ENCODE data around the gene C1orf21.

The C1orf21 gene

GRCh38 chr1:184650177-184650866, 263.5 kb downstream of the C1orf21 start:
- no peaks in the 10 kb centered on the region for H3K36me3 Mint-ChIP-seq (ENCODE audit: low read depth)
- no peak overlapping the region for H3K4me3 Mint-ChIP-seq
- H3K9me3 Mint-ChIP-seq: no peaks in the 10 kb centered on the region
- H3K4me1 Mint-ChIP-seq (ENCODE audit: low read depth): no peaks in the 10 kb centered on the region
- H3K27ac Mint-ChIP-seq: no peak overlapping the region
- H3K27me3 Mint-ChIP-seq: peaks cover 29% of the 10 kb centered on the region

- Mint-ChIP-seq H3K4me3 (no peak overlapping the region), H3K36me3 (ENCODE audit: low read depth) (no peaks in the 10 kb centered on the region), H3K4me1 (ENCODE audit: low read depth) (no peaks in the 10 kb centered on the region), H3K9me3 (no peaks in the 10 kb centered on the region), H3K27me3 (peaks cover 17% of the 10 kb centered on the region), H3K27ac (no peak overlapping the region)
These were observed 268.4 kb downstream of the C1orf21 start for GRCh38 chr1:184655185-184655584.

GRCh38 chr1:184656221-184656620, 269.4 kb downstream of the C1orf21 start:
- no peaks in the 10 kb centered on the region for H3K36me3 Mint-ChIP-seq (ENCODE audit: low read depth)

GRCh38 chr1:184658055-184658454, 271.2 kb downstream of the C1orf21 start:
- Mint-ChIP-seq H3K27me3 (peaks cover under 1% of the 10 kb centered on the region), H3K4me1 (ENCODE audit: low read depth) (no peaks in the 10 kb centered on the region), H3K4me3 (no peak overlapping the region), H3K27ac (no peak overlapping the region), H3K36me3 (ENCODE audit: low read depth) (no peaks in the 10 kb centered on the region), H3K9me3 (no peaks in the 10 kb centered on the region)

More at GRCh38 chr1:184656221-184656620, 269.4 kb downstream of the C1orf21 start:
- Mint-ChIP-seq H3K9me3 (no peaks in the 10 kb centered on the region), H3K4me3 (no peak overlapping the region), H3K27me3 (peaks cover 13% of the 10 kb centered on the region), H3K4me1 (ENCODE audit: low read depth) (no peaks in the 10 kb centered on the region), H3K27ac (no peak overlapping the region)

- no peak overlapping the region for H3K4me3 Mint-ChIP-seq
- H3K36me3 Mint-ChIP-seq (ENCODE audit: low read depth): no peaks in the 10 kb centered on the region
- H3K9me3 Mint-ChIP-seq: no peaks in the 10 kb centered on the region
- no peak overlapping the region for H3K27ac Mint-ChIP-seq
- H3K4me1 Mint-ChIP-seq (ENCODE audit: low read depth): peaks cover 3% of the 10 kb centered on the region
- peaks cover 8% of the 10 kb centered on the region for H3K27me3 Mint-ChIP-seq
These were observed 273.8 kb downstream of the C1orf21 start for GRCh38 chr1:184660462-184661191.

GRCh38 chr1:184661801-184662200, 275.0 kb downstream of the C1orf21 start:
- peaks cover 10% of the 10 kb centered on the region for H3K27me3 Mint-ChIP-seq
- H3K4me3 Mint-ChIP-seq: no peak overlapping the region
- H3K36me3 Mint-ChIP-seq (ENCODE audit: low read depth): no peaks in the 10 kb centered on the region
- H3K9me3 Mint-ChIP-seq: no peaks in the 10 kb centered on the region
- peaks cover 3% of the 10 kb centered on the region for H3K4me1 Mint-ChIP-seq (ENCODE audit: low read depth)
- H3K27ac Mint-ChIP-seq: no peak overlapping the region

GRCh38 chr1:184664042-184664660, 277.3 kb downstream of the C1orf21 start:
- Mint-ChIP-seq H3K27ac (no peak overlapping the region), H3K4me1 (ENCODE audit: low read depth) (peaks cover 3% of the 10 kb centered on the region), H3K36me3 (ENCODE audit: low read depth) (no peaks in the 10 kb centered on the region), H3K27me3 (peaks cover 10% of the 10 kb centered on the region), H3K4me3 (no peak overlapping the region), H3K9me3 (no peaks in the 10 kb centered on the region)

GRCh38 chr1:184664661-184665060, 277.8 kb downstream of the C1orf21 start:
- Mint-ChIP-seq H3K36me3 (ENCODE audit: low read depth) (no peaks in the 10 kb centered on the region), H3K4me3 (no peak overlapping the region), H3K9me3 (no peaks in the 10 kb centered on the region), H3K27me3 (peaks cover 10% of the 10 kb centered on the region), H3K27ac (no peak overlapping the region), H3K4me1 (ENCODE audit: low read depth) (peaks cover 3% of the 10 kb centered on the region)

GRCh38 chr1:184665360-184665759, 278.5 kb downstream of the C1orf21 start:
- H3K27me3 Mint-ChIP-seq: peaks cover 10% of the 10 kb centered on the region
- H3K4me3 Mint-ChIP-seq: no peak overlapping the region
- H3K27ac Mint-ChIP-seq: no peak overlapping the region
- H3K36me3 Mint-ChIP-seq (ENCODE audit: low read depth): no peaks in the 10 kb centered on the region
- H3K4me1 Mint-ChIP-seq (ENCODE audit: low read depth): peaks cover 3% of the 10 kb centered on the region
- no peaks in the 10 kb centered on the region for H3K9me3 Mint-ChIP-seq

GRCh38 chr1:184669391-184669790, 282.6 kb downstream of the C1orf21 start:
- no peak overlapping the region for H3K27ac Mint-ChIP-seq

GRCh38 chr1:184672013-184672726, 285.3 kb downstream of the C1orf21 start:
- H3K27ac Mint-ChIP-seq: no peak overlapping the region
- peaks cover 28% of the 10 kb centered on the region for H3K27me3 Mint-ChIP-seq
- H3K36me3 Mint-ChIP-seq (ENCODE audit: low read depth): peaks cover 4% of the 10 kb centered on the region
- no peaks in the 10 kb centered on the region for H3K9me3 Mint-ChIP-seq
- H3K4me1 Mint-ChIP-seq (ENCODE audit: low read depth): no peaks in the 10 kb centered on the region
- no peak overlapping the region for H3K4me3 Mint-ChIP-seq

More at GRCh38 chr1:184669391-184669790, 282.6 kb downstream of the C1orf21 start:
- Mint-ChIP-seq H3K36me3 (ENCODE audit: low read depth) (no peaks in the 10 kb centered on the region), H3K27me3 (peaks cover 25% of the 10 kb centered on the region), H3K4me3 (no peak overlapping the region), H3K4me1 (ENCODE audit: low read depth) (no peaks in the 10 kb centered on the region), H3K9me3 (no peaks in the 10 kb centered on the region)

GRCh38 chr1:184673305-184673704, 286.5 kb downstream of the C1orf21 start:
- Mint-ChIP-seq H3K4me1 (ENCODE audit: low read depth) (no peaks in the 10 kb centered on the region), H3K27ac (no peak overlapping the region), H3K4me3 (no peak overlapping the region), H3K27me3 (peaks cover 28% of the 10 kb centered on the region), H3K9me3 (no peaks in the 10 kb centered on the region), H3K36me3 (ENCODE audit: low read depth) (peaks cover 4% of the 10 kb centered on the region)

- Mint-ChIP-seq H3K27ac (no peak overlapping the region), H3K27me3 (peaks cover 24% of the 10 kb centered on the region), H3K36me3 (ENCODE audit: low read depth) (peaks cover 7% of the 10 kb centered on the region), H3K9me3 (peaks cover 14% of the 10 kb centered on the region), H3K4me1 (ENCODE audit: low read depth) (no peaks in the 10 kb centered on the region), H3K4me3 (no peak overlapping the region)
These were observed 290.5 kb downstream of the C1orf21 start for GRCh38 chr1:184677344-184677743.

Measured in stimulated activated naive CD8-positive, alpha-beta T cell treated with anti-CD3 and anti-CD28 coated beads, Interleukin-15, Interleukin-2, amounts not matched to agents 100 ng/mL and 50 ng/mL, for 24 hours (primary cell).